Eye (tissue), 1 donor: Measurements from ENCODE around the gene FGF14.
"Not testable (repeated sequence)": the region's sequence is repeated elsewhere in the genome, so short reads cannot be mapped to it uniquely, and the experiment has no call there.

Experiments
- DNase-seq: peaks from one replicate; pipeline ENCODE4 v3.0.0-alpha.2; 2015

FGF14 gene

DNA sequence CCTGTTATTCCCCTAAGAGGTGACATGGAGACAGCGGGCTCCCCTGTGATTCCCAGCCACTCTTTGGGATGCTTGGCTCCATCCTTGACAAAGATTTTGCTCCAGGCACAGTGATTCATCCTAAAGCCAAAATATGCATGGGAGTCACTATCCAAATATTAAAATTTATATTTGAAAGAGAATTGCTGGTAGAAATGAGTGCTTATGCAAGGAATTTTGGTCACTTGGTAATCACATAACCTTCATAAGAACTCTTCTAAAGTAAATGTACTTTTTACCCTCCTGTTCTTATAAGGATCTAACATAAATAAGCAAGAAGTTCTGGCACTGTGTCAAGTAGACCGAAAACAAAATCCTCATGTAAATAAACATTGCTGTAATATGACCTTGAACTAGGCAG, 563.5 kb downstream of the FGF14 start:
- DNase-seq: no peak

- not testable (repeated sequence) for DNase-seq
Observed at GRCh38 chr13:101837778-101838177, 564.1 kb downstream of the FGF14 start.

DNA sequence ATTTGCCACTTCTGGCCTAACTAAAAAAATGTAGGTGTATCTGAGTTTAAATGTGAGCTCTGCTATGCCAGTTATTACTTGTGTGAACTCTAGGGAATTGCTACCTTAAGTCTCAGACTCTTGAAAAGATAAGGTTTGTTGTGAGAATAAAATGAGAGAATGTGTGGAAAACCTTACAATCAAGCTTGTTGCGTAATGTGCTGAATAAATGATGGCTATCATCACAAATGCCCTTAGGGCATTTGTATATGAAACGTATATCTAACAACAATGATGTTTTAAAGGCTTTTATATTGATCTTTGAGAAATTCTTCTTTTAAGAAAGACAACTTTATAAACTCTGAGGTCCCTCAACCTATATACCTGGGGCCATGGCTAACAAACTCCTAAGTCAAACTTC, 564.6 kb downstream of the FGF14 start:
- no peak for DNase-seq

- DNase-seq: no peak
Observed at GRCh38 chr13:101835920-101836319, 565.9 kb downstream of the FGF14 start.

DNA sequence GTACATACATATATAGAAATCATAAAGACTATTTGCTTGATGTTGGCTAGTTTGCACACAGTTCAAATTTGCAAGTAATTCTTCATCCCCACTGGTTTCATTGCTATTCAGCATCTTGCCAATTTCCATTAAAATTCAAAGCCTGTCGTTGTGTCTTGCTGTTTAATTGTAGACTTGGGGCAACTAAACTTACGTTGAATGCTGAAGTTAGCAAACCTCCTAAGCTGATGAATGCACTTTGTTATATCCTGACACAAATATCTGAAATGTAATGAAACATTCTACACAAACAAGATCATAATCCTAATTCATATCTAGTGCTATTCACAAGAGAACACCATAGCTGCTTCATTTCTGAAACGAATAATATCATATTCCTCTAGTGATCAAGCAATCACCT, 568.2 kb downstream of the FGF14 start:
- no peak for DNase-seq

- no peak for DNase-seq
Observed at GRCh38 chr13:101830035-101830434, 571.8 kb downstream of the FGF14 start.

GRCh38 chr13:101829484-101829883, 572.4 kb downstream of the FGF14 start:
- DNase-seq: no peak

DNA sequence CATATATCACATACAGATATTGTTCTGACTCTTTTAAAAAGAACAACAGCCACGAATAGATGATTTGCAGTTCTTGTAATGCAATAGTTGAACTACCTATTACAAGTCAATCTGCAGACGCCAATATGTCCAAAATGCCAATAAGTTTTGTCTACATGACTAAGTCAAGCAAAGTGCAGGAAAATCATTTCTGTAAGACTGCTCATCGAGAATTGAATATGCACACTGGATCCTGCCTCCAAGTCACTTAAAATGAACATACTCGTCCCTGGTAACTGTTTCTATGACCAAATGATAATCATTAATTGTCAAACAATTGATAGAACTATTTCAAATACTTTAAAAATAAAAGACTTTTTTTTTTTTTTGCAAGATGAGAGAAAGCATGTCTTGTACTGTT, 573.7 kb downstream of the FGF14 start:
- DNase-seq: no peak

DNA sequence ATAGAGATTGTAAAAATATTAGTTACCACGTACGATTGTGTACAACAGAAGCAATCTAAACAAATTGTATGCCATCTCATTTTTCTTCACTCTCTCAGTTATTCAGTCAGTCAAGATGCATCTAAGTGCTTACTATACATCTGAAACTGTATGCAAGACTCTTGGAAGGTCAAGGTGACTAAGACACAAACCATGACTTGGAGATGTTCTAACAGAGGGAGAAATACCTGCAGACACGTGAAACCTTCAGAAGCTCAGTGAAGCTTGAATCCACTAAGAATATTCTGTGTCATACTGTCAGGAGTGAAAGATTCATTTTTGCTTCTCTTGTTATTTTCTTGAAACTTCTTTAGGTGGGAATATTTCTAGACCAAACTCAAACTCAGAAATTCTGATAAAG, 584.0 kb downstream of the FGF14 start:
- DNase-seq: no peak

- no peak for DNase-seq
Observed at GRCh38 chr13:101811881-101812280, 590.0 kb downstream of the FGF14 start.

DNA sequence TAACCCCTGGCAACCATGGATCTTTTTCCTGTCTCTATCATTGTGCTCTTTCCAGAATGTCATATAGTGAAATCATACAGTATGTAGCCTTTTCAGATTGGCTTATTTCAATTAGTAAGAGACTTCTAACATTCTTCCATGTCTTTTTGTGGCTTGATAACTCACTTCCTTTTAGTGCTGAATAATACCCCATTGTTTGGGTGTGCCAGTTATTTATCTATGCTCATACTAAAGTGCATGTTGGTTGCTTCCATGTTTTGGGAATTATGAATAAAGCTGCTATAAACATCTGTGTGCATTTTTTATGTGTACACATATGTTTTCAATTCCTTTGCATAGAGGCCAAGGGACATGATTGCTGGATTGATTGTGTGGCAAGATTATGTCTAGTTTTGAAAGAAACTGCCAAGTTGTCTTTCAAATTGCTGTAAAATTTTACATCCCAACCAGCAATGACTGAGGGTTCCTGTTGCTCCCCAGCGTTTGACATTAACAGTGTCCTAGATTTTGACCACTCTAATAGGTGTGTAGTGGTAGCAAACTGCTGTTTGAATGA, 590.5 kb downstream of the FGF14 start:
- no peak for DNase-seq

- DNase-seq: no peak
Observed at GRCh38 chr13:101799196-101799595, 602.7 kb downstream of the FGF14 start.

DNA sequence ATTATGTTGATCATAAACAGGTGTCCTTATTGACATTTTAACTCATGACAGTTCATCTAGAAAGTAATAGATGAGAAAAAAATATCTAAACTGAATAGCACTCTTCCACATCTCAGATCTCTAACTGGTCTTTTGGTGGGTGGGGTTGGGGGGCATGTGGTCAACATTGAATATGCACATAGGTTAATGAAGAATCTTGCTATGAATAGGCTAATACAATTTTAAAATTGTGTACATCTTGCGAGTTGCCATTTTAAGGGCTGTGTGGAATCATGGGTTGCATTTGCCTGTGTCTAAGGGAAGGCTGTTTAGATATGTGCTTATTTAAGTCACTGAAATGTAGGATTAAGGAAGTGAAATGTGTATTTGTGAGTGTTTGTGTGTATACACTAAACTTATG, 603.4 kb downstream of the FGF14 start:
- no peak for DNase-seq

- DNase-seq: no peak
Observed at GRCh38 chr13:101795460-101795859, 606.4 kb downstream of the FGF14 start.

DNA sequence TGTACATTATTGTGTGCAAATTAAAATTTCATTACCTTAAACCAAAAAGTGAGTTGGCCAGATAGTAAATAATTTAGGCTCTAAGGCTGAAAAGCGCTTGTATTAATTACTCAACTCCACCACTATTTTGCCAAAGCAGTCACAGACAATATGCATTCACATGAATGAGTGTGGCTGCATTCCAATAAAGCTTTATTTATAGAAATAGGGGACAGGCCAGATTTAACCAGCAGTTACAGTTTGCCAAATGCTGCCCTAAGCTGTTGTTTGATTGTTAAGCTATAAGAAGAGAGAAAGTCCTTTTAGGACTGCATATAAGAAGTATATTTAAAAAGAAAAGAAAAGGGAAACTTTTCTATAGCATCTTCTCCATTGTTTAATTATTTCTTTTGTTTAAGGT, 606.8 kb downstream of the FGF14 start:
- no peak for DNase-seq

GRCh38 chr13:101792189-101792588, 609.7 kb downstream of the FGF14 start:
- DNase-seq: no peak

GRCh38 chr13:101785858-101786257, 616.0 kb downstream of the FGF14 start:
- peak; percentile 55 for DNase-seq

DNA sequence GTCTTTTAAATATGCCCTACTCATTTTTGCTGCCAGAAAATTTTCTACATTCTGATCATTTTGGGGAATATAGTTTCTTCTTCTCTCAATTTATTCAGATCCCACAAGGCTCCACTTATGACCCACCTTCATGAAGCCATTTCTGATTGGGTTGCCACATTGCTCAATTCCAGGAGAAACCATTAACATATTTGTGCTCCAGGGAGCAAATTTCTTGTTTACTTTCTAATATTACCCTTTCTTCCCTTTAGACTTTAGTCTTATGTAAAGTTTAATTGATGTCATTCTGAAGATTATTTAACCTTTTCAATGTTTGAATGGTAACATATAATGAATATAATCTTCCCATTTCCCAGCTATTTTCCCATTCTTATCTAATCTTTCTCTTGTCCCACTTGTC, 617.5 kb downstream of the FGF14 start:
- no peak for DNase-seq

GRCh38 chr13:101783554-101783953, 618.3 kb downstream of the FGF14 start:
- no peak for DNase-seq

GRCh38 chr13:101780211-101780610, 621.6 kb downstream of the FGF14 start:
- DNase-seq: no peak

- no peak for DNase-seq
Observed at GRCh38 chr13:101779147-101779546, 622.7 kb downstream of the FGF14 start.

- DNase-seq: no peak
Observed at GRCh38 chr13:101775267-101775666, 626.6 kb downstream of the FGF14 start.

DNA sequence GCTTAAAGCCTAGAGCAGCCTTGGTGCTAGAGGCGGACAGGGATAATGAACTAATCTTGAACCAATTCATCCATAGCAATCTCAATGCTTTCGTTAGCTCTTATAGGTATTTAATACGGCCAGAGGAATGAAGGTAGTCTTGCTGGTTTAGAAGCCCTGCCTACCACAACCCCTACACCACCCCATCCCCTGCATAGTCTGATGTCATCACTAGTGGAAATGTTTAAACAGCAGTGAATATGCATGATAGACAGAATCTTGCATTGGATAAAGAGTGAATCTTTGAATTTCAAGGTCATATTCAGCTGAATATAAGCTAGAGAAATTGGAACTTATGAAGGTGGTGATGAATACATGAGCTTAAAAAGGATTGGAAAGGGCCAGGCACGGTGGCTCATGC, 627.5 kb downstream of the FGF14 start:
- no peak for DNase-seq

DNA sequence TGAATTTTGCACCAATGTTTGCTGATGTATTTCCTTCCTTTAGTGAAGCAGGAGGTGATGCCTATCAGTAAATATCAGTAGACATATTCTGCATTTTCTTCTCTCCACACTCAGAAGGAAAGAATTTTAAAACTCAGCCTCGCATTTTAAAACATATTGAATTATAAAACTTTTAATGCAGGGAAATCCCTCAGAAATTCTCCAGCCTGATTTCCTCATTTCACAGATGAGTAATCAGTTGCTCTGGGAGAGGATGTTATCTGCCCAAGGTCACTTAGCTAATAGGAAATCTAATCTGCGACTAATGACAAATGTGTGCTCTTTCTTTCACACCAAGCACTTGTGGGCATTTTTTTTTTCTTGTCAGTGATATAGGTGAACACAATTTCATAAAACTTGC, 628.8 kb downstream of the FGF14 start:
- no peak for DNase-seq

DNA sequence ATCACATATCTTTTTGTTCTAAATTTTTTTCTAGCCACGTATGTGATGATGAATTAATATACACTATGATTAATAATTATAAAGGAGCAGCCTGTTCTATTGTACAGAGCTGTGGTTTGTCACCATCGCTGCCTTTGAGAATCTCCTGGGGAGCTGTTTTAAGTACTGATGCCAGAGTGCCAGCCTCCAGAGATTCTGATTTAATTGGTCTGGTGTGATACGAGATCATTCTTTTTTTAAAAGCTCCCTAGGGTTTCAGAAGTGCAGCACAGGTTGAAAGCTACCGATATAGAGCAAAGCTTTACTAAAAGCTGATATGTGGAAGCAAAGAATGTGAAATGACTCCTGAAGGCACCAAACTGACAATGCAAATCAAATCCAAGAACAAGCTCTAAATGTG, 634.7 kb downstream of the FGF14 start:
- DNase-seq: peak; percentile 25

DNA sequence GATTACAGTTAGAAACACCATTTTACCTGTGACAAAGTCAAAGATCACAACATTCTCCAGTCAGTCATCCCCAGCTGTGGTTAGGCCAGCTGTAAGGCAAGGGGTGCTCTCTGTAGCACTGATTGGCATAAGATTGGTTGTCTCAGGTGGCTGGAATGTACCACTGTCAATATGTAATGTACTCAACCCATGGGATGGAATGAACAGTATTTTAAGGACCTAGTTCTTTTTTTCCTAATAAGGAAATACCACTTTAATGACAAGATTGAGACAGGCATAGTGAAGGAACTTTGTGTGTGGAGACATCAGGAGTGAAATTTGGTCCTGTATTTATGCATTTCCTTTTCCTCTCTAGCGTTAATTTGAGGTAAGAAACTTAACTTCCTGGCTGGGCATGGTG, 638.7 kb downstream of the FGF14 start:
- no peak for DNase-seq
